HG03575 (cell line): ENCODE data around the gene CYS1.
"Not testable (repeated sequence)": the region's sequence is repeated elsewhere in the genome, so short reads cannot be mapped to it uniquely, and the experiment has no call there.

Experiments used
- ATAC-seq: cut with Tn5 transposase; IDR thresholded peaks from one replicate; pipeline ENCODE4 v1.9.1; 2021; ENCODE audit not compliant: unreplicated experiment, insufficient number of reproducible peaks, low FRiP score; ENCODE audit errors: extremely low read depth

The CYS1 gene

DNA sequence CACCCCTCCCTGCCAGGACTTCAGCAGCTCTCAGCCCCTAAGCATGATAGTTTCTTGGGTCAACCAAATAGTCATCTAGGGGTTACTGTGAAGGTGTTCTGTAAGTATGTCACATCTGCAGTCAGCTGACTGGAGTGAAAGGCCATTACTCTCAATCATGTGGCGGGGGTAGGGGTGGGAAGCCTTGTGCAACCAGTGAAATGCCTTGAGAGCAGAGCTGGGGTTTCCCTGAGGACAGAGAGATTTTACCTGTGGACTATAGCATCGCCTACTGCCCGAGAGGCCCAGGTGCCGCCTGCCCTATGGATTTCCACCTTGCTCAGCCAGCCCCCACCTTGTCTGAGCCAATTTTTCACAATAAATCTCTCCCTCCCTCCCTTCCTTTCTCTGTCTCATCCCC lies 57.8 kb downstream of the CYS1 start:
- ATAC-seq = no peak

DNA sequence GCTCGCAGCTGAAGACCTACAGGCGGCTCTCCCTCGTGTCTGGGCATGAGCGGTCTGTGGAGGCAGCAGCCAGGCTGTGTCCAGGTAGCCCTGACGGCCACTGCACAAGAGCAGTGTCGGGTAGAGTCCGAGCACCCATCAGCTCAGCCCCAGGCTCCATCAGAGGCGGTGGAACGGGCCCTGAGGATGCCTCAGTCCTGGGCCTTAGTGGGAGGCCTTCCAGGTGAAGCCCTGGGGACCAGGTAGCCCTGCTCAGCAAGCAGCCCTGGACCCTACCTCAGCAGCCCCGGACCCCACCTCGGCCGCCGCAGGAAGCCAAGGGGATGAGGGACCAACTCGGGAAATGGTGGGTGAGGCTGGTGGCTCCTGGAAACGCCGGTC lies 58.2 kb downstream of the CYS1 start:
- ATAC-seq = no peak

DNA sequence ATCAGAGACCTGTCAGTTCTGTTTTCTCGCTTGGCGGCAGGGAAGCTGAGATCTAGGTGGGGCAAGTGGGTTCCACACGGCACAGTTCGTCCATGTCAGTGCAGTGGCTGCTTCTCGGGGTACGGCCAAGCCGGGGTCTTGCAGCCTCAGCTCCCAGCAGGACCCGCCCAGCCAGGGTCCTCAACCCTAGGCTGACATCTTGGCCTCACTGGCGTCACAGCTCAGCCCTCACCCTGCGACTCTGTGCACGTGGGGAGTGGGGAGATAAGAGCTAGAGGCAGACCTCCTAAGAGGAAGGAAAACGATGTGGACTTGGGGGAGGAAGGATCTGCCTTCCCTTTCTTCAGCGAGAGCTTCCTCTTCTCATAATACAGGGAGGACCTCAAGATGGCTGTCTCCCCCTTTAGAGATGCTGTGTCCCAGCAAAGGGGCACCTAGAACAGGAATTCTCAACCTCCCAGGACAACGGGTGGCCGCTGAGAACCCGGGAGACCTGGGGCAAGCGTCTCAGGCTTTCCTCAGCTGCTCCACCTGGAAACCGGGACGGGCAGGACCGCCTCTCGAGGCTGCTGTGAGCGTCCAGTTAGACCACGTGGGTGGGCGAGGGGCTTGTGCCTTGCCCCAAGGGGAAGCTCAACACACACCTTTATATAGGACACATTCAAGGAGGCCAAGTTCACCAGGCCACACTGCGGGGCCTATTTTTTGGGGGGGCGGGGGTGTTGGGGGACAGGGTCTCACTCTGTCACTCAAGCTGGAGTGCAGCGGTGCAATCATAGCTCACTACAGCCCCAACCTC lies 60.4 kb downstream of the CYS1 start:
- no peak for ATAC-seq

DNA sequence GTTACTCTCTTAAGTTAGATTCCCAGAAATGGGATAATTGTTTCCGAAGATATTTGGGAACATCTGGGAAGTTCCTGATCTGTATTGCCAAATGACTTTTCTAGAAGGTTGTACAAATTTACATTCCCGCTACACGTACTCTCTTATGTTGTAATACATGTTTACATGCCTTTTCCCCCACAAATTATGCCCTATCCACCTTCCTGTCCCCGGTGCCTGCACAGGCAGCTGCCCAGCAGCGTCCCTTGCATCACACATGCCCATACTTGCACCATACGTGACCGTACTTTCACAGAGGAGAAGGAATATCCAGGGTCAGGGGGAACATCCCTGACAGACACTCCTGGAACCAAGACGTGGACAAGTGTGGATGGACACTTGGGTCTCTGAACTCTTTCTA lies 61.0 kb downstream of the CYS1 start:
- no peak for ATAC-seq

DNA sequence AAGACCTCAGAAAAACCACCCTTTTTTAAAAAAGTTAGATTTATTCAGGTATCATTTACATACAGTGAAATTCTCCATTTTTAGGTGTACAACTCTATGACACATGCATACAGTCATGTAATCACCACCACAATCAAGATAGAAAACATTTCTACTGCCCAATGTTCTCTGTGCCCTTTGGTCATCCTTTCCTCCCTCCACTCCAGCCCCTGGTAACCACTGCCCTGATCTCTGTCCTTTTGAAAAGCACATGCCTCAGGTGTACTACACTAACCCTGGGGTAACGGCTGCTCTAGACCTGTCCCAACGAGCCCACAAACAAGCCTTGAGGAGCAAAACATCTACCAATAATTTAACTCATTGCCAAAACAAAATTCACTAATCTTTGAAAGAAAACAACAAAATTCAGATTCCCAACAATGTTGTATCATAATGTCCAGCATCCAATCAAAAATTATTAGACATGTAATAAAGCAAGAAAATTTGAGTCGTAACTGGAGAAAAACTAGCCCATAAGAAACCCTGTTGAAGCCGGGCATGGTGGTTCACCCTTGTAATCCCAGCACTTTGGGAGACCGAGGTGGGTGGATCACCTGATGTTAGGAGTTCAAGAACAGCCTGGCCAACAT lies 62.8 kb downstream of the CYS1 start:
- ATAC-seq = no peak

DNA sequence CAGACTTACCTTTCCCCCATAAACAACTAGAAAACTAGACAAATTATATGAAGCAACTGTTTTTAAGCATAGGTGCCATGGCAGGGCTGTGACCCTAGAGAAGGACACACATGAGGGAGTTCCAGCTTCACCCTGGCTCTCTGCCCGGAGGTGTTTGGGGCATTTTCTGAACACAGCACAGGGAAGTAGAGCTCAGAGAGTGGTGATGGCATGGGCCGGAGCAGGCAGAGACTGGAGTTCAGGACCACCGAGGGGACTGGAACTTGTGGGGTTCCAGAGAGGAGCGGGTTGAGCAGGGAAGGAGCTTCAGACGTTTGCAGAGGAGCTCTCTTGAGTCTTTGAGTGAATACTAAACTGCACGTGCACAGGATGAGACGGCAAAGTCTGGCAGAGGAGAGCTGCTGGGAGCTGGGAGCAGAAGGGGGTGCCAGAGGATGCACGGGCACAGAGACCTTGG lies 63.4 kb downstream of the CYS1 start:
- ATAC-seq = no peak

DNA sequence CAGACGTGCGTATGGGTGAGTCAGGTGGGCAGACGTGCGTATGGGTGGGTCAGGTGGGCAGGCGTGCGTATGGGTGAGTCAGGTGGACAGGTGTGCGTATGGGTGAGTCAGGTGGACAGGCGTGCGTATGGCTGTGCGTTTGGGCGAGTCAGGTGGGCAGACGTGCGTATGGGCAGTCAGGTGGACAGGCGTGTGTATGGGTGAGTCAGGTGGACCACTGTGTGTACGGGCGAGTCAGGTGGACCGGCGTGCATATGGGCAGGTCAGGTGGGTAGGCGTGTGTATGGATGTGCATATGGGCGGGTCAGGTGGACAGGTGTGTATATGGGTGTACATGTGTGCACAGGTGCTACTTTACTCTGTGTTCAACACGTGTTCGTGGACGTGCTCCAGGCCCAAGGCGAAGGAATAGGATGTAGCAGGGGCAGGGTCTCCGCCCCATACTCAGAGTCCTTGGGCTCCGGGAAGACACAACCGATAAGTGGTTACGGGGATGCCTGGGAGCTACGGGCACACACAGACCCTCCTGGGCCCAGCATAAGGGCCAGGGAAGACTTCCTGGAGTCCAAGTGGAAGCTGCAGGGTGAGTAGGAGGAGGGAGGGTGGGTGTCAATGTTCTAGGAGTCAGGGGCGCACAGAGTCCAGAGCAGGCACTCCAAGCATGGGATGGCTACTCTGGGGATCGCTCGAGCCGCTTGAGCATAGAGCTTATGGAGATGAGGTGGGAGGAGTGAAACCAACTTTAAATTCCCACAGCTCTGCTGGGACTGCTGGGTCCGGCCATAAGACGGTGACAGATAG lies 64.0 kb downstream of the CYS1 start:
- ATAC-seq = no peak

DNA sequence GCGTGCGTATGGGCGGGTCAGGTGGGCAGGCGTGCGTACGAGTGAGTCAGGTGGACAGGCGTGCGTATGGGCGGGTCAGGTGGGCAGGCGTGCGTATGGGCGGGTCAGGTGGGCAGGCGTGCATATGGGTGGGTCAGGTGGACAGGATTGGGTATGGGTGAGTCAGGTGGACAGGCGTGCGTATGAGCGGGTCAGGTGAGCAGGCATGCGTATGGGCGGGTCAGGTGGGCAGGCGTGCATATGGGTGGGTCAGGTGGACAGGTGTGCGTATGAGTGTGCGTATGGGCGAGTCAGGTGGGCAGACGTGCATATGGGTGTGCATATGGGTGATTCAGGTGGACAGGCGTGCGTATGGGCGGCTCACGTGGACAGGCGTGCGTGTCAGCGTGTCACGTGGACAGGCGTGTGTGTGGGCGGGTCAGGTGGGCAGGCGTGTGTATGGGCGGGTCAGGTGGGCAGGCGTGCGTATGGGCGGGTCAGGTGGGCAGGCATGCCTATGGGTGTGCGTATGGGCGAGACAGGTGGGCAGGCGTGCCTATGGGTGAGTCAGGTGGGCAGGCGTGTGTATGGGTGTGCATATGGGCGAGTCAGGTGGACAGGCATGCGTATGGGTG lies 64.7 kb downstream of the CYS1 start:
- not testable (repeated sequence) for ATAC-seq

DNA sequence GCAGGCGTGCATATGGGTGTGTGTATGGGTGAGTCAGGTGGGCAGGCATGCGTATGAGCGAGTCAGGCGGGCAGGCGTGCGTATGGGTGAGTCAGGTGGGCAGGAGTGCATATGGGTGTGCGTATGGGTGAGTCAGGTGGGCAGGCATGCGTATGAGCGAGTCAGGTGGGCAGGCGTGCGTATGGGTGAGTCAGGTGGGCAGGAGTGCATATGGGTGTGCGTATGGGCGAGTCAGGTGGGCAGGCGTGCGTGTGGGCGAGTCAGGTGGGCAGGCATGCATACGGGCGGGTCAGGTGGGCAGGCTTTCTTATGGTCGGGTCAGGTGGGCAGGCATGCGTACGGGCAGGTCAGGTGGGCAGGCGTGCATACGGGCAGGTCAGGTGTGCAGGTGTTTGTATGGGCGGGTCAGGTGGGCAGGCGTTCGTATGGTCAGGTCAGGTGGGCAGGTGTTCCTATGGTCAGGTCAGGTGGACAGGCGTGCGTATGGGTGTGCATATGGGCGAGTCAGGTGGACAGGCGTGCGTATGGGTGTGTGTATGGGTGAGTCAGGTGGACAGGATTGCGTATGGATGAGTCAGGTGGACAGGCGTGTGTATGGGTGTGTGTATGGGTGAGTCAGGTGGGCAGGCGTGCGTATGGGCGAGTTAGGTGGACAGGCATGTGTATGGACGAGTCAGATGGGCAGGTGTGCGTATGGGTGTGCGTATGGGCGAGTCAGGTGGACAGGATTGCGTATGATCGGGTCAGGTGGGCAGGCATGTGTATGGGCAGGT lies 65.6 kb downstream of the CYS1 start:
- ATAC-seq = no peak

DNA sequence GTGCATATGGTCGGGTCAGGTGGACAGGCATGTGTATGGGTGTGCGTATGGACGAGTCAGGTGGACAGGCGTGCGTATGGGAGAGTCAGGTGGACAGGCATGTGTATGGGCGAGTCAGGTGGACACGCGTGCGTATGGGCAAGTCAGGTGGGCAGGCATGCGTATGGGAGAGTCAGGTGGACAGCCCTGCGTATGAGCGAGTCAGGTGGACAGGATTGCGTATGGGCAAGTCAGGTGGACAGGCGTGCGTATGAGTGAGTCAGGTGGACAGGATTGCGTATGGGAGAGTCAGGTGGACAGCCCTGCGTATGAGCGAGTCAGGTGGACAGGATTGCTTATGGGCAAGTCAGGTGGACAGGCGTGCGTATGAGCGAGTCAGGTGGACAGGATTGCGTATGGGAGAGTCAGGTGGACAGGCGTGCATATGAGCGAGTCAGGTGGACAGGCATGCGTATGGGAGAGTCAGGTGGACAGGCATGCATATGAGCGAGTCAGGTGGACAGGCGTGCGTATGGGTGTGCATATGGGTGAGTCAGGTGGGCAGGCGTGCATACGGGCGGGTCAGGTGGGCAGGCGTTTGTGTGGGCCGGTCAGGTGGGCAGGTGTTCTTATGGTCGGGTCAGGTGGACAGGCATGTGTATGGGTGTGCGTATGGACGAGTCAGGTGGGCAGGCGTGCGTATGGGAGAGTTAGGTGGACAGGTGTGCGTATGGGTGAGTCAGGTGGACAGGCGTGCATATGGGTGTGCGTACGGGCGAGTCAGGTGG lies 66.4 kb downstream of the CYS1 start:
- ATAC-seq = not testable (repeated sequence)

DNA sequence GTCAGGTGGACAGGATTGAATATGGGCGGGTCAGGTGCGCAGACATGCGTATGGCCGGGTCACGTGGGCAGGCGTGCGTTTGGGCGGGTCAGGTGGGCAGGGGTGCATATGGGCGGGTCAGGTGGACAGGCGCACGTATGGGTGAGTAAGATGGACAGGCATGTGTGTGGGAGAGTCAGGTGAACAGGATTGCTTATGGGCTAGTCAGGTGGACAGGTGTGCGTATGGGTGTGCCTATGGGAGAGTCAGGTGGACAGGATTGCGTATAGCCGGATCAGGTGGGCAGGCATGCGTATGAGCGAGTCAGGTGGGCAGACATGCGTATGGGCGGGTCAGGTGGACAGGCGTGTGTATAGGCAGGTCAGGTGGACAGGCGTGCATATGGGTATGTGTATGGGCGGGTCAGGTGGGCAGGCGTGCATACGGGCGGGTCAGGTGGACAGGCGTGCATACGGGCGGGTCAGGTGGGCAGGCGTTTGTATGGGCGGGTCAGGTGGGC lies 67.2 kb downstream of the CYS1 start:
- ATAC-seq = no peak

DNA sequence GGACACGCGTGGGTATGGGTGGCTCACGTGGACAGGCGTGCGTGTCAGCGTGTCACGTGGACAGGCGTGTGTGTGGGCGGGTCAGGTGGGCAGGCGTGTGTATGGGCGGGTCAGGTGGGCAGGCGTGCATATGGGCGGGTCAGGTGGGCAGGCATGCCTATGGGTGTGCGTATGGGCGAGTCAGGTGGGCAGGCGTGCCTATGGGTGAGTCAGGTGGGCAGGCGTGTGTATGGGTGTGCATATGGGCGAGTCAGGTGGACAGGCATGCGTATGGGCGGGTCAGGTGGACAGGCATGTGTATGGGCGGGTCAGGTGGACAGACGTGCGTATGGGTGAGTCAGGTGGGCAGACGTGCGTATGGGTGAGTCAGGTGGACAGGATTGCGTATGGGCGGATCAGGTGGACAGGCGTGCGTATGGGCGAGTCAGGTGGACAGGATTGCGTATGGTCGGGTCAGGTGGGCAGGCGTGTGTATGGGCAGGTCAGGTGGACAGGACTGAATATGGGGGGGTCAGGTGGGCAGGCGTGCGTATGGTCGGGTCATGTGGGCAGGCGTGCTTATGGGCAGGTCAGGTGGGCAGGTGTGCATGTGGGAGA lies 67.7 kb downstream of the CYS1 start:
- not testable (repeated sequence) for ATAC-seq

DNA sequence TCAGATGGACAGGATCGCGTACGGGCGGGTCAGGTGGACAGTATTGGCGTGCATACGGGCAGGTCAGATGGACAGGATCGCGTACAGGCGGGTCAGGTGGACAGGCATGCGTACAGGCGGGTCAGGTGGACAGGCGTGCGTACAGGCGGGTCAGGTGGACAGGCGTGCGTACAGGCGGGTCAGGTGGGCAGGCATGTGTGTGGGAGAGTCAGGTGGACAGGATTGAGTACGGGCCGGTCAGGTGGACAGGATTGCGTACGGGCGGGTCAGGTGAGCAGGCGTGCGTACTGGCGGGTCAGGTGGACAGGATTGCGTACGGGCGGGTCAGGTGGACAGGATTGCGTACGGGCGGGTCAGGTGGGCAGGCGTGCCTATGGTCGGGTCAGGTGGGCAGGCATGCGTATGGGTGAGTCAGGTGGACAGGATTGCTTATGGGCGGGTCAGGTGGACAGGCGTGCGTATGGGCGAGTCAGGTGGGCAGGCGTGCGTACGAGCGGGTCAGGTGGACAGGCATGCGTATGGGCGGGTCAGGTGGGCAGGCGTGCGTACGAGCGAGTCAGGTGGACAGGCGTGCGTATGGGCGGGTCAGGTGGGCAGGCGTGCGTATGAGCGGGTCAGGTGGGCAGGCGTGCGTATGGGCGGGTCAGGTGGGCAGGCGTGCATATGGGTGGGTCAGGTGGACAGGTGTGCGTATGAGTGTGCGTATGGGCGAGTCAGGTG lies 68.4 kb downstream of the CYS1 start:
- ATAC-seq = not testable (repeated sequence)

DNA sequence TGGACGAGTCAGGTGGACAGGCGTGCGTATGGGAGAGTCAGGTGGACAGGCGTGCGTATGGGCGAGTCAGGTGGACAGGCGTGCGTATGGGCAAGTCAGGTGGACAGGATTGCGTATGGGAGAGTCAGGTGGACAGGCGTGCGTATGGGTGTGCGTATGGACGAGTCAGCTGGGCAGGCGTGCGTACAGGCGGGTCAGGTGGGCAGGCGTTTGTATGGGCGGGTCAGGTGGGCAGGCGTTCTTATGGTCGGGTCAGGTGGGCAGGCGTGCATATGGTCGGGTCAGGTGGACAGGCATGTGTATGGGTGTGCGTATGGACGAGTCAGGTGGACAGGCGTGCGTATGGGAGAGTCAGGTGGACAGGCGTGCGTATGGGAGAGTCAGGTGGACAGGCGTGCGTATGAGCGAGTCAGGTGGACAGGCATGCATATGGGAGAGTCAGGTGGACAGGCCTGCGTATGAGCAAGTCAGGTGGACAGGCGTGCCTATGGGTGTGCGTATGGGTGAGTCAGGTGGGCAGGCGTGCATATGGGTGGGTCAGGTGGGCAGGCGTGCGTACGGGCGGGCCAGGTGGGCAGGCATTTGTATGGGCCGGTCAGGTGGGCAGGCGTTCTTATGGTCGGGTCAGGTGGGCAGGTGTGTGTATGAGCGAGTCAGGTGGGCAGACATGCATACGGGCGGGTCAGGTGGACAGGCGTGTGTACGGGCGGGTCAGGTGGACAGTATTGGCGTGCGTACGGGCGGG lies 69.2 kb downstream of the CYS1 start:
- not testable (repeated sequence) for ATAC-seq

DNA sequence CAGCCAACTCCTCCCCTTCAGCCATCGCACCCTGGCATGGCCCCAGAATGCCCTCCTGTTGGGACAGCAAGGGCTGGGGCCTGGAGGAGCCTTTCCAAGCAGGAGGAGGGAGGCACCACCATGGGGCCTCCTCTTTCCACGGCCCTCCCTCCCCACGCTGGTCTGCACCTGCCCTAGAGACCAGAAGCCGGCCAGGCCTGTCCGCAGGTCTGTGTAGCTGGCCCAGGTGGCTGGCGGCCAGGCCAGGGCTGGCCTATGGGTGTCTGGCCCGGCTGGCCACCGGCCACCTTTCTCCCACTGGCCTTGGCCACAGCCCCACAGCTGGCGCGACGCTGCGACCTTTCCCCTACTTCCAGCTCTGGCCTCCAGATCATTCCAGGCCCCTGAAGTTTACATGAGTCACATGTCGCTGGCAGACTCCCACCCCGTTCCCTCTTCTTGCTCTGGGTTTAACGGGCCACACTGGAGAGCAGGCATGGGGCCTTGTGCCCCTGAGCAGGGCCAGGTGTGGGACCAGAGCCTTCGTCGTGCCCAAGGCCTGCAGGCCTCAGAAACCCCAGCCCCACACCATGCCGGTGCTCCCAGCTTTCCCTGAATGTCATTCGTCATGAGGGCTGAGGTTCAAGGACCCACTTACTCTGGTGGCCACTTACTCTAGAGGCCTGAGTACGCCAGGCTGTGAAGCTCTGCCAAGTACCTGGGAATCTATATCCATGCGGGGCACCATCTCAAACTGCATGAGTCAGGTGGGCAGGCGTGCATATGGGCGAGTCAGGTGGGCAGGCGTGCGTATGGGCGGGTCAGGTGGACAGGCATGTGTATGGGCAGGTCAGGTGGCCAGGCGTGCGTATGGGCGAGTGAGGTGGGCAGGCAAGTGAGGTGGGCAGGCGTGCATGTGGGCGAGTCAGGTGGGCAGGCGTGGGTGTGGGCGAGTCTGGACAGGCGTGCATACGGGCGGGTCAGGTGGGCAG lies 70.1 kb downstream of the CYS1 start:
- no peak for ATAC-seq
